ENCODE data around the gene LTO1.

- TF ChIP-seq RCOR1 (IDR thresholded peaks at IDR 0.05; ENCODE audit: low read depth, low read length) (no peak), BHLHE40 (IDR thresholded peaks at IDR 0.05; ENCODE audit: low read depth, low read length) (no peak), CTCF (IDR thresholded peaks at IDR 0.05) (no peak), ZC3H11A (IDR thresholded peaks at IDR 0.05) (no peak), RARB (CRISPR knock-in tag; IDR thresholded peaks at IDR 0.05) (no peak), HMGXB4 (CRISPR knock-in tag; IDR thresholded peaks at IDR 0.05; ENCODE audit: borderline replicate concordance) (no peak), CHD2 (IDR thresholded peaks at IDR 0.05; ENCODE audit: low read length, partially characterized antibody) (no peak), MAX (IDR thresholded peaks at IDR 0.05) (no peak), PHF8 (IDR thresholded peaks at IDR 0.05; ENCODE audit: borderline replicate concordance, low read depth) (no peak), RFX5 (IDR thresholded peaks at IDR 0.05) (no peak), EP300 (IDR thresholded peaks at IDR 0.05) (no peak), RAD21 (conservative IDR thresholded peaks at IDR 0.05 in 1 of 2, IDR thresholded peaks at IDR 0.05 in 1 of 2) (no peak), POLR2A (IDR thresholded peaks at IDR 0.05; ENCODE audit: low read length) (no peak), CBX2 (IDR thresholded peaks at IDR 0.05; ENCODE audit: borderline replicate concordance, low read depth) (no peak)
These were observed 42.3 kb downstream of the LTO1 start for GRCh38 chr11:69632900-69633299.

Data from A549 (cell line).